ENCODE data around the gene GNAT1. TPM values are rescaled to one million over a fixed set of nuclear protein-coding genes. Genes with fewer than 3 reads are reported as not detected.
"Not testable (repeated sequence)": the region's sequence is repeated elsewhere in the genome, so short reads cannot be mapped to it uniquely, and the experiment has no call there.

GNAT1 gene
- total RNA-seq, 1 experiment from 2014 or later: not detected

DNA sequence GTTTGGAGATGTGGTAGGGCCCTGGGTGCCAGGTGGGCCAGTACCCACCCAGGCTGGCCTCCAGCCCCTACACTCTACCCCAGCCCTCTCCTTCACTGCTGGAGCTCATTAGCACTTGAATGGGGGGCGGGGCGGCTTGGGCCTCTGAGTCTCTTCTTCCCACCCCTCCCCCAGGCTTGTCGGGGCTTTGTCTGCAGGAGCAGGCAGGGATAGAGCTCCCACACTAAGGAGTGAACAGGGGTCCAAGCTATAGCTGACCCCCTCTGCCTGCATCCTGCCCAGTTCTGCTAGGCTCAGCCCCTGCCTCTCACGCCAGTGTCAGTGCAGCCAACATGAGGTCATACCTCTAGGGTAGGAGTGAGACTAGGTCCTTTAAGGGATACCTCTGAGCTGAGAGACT, 49.8 kb downstream of the GNAT1 start:
- DNase-seq (ENCODE audit: low read depth): no peak

DNA sequence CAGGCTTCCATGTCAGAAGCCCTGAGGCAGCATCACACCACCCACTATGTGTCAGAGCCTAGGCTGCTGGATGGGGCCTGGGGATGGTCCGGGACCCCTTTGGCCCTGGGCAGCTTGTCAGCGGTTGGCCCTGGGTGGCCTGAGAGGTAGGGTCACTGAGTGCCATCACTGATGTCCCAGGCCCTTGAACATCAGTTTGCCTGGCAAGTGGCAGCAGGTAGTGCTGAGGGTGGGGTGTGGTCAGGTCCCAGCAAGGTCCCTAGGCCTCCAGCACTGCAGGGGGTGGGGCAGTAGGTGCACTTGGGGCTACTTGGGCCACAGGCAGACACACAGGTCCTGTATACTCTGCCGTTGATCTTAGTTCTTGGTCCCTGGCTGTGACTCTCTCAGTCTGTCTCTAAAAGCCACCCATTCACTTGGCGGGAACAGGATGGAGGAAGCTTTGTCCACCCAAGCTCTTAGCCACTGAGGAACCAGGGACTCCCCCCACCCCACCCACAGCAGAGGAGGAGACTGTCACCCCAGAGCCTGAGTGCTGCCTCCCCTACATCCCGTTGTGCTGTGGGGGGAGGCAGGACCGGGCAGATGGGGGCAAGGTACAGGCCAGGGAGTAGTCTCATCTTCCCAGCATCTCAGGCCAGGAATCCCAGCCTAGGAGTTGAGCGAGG, 50.4 kb downstream of the GNAT1 start:
- no peak for DNase-seq (ENCODE audit: low read depth)

DNA sequence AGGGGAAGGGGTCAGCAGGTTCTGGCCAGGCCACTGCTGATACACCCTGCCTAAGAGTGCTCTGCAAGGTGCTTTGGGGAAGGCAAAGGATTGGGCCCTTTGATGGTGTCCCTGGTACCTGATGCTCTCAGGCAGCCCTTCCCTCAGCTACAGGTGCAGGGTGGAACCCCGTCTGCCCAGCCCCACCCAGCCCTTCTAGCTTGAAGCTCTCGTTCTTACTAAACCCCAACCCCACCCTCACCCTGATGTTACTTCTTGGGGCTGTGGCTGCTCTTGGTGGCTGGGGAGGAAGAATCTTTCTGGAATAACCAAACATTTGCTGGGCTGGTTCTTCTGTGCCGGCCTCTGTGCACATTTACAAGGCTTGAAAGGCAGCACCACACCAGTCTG, 51.0 kb downstream of the GNAT1 start:
- DNase-seq (ENCODE audit: low read depth): no peak

DNA sequence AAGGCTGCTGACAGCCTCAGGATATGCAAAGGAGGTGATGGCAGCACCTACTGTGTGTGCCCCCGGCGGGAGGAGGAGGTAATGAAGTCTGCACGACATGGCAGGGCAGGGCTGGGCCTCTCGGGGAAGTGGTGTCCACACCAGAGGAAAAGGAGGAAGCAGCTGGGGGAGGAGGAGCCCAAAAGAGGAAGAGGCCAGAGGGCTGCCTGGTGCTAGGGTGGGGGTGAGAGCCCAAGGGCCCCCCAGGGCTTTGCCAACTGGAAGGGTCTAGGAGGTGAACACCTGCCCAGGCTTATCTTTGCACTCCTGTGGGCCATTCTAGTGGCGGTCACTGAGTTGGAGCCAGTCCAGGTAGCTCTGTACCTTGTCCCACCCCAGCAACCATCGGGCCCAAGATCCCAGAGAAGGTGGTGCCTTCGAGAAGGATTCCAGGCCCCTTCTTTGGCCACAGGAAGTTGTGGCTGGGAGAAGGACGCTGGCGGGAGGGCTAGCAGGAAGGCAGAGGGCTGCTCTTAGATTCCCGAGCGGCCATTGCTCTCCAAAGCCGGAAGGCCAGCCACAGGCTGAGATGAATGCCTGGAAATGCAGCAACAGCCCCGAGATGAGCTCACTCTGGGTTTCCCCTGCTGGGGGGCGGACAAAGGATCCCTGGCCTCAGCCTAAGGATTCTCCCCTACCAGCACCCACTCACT, 51.6 kb downstream of the GNAT1 start:
- no peak for DNase-seq (ENCODE audit: low read depth)

DNA sequence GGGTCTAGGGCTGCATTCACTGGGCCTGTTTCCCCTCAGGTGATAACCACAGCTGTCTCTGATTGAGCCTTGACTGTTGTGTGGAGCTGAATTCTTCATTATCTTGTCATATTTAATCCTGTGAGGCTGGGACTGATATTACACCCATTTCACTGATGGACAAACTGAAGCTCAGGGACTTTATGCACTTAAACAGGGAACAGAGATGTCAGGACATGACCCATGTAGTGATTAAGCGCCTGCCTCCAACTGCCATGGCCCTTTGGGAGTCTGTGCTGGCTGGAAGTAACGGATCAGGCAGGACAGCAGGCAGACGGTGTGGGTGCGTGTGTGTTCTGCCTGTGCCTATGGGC, 52.1 kb downstream of the GNAT1 start:
- DNase-seq (ENCODE audit: low read depth): no peak

DNA sequence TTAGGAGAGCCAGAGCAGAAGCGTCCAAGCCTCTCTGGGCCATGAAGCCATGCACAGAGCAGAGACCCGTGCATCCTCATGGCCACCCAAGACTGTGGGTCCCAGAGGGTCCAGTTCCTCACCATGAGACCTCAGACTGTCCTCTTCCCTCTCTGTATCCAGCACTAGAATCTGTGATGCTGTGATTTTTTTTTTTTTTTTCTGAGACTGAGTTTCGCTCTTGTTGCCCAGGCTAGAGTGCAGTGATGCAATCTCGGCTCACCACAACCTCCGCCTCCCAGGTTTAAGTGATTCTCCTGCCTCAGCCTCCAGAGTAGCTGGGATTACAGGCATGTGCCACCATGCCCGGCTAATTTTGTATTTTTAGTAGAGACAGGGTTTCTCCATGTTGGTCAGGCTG, 53.4 kb downstream of the GNAT1 start:
- DNase-seq (ENCODE audit: low read depth): not testable (repeated sequence)

DNA sequence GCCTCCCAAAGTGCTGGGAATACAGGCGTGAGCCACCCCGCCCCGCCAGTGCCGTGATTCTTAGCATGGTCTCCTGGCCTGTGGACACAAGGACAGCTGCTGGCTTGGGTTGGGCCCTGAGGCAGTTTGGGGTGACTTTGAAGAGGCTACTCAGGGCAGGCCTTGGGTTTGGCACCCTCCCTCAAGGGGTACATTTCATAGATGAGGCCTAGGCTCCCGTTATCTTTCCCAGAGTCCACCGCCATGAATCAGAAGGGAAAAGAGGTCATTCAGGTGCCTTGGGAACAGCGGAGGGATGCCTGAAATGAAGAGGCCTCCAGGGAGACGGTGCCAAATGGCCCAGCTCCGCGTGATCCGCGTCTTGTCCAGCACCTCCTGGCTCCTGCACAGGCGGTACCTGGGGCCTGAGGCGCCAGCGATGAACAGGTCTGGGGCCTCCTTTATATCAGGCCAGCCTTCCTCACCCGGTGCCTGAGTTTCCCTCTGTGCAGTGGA, 53.9 kb downstream of the GNAT1 start:
- DNase-seq (ENCODE audit: low read depth): no peak

DNA sequence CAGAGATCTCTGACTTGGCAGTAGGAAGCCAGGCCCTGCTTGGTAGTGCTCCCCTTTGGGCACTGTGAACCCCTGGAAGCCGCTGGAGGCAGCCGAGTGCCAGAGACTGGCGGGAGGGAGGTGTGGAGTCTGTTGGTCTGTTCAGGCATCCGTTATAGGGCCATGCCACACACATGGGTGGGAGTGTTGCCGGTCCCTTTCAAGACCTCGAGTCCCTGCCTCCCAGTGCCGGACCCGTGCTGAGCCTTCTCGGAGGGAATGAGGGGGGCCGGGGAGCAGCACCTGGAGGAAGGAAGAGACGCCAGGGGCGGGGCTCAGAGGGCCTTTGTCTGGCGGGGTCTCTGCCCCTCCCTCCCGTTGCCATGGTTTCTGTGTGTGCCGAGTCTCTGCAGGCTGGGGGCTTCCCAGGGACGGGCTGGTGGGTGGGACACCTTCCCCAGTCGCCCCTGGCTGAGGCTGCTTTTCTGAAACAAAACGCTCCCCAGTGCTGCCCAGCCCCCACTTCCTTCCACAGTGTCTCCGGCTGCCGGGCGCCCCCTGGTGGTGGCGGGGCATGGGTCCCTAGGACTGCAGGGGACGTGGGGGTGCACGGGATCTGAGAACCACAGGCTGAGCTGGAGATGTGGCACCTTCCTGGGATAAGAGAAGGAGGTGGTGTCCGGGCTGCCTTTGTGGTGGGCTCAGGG, 54.6 kb downstream of the GNAT1 start:
- DNase-seq (ENCODE audit: low read depth): peak; percentile 51

DNA sequence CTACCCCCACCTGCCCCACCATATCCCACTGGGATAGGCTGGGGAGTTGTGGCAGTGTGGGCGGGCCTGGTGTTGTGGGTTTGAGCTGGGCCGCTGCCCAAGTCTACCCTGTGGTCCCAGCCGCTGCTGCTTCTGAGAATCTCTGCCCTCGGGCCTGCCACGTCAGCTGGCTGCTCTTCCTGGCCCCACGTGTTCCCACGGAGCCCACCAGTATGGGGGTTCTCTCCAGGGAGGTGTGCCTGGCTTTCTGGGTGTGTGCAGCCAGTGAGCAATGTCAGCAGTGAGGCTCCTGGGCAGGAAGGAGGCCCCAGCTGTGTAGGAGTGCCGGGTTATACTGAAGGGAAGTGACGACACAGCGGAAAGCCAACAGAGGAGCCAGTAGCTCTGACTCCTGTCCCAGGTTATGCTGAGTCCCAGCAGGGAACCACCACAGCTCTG, 55.1 kb downstream of the GNAT1 start:
- peak; percentile 95 for DNase-seq (ENCODE audit: low read depth)

Other genes with a start within 250 kb of the GNAT1 start
- 97.8 and 100 TPM in 2 replicates for gene RBM5, start 102.7 kb upstream of the GNAT1 start, total RNA-seq (2014; rRNA removed)
- gene SEMA3F, start 36.3 kb upstream of the GNAT1 start, total RNA-seq (2014; rRNA removed): 0.17 and 0.83 TPM in 2 replicates
- 1.1 TPM in 1 of 2 replicates, not detected in the other for gene SLC38A3, start 13.7 kb downstream of the GNAT1 start, total RNA-seq (2014; rRNA removed)
- gene GNAI2, start 44.6 kb downstream of the GNAT1 start, total RNA-seq (2014; rRNA removed): 297 and 323 TPM in 2 replicates
- 2.1 and 4.1 TPM in 2 replicates for gene SEMA3B, start 77.5 kb downstream of the GNAT1 start, total RNA-seq (2014; rRNA removed)
- gene LSMEM2, start 87.5 kb downstream of the GNAT1 start, total RNA-seq (2014; rRNA removed): not detected in 2 replicates
- gene IFRD2, start 100.8 kb downstream of the GNAT1 start, total RNA-seq (2014; rRNA removed): 127 and 129 TPM in 2 replicates
- gene HYAL3, start 107.8 kb downstream of the GNAT1 start, total RNA-seq (2014; rRNA removed): 4.2 and 6.9 TPM in 2 replicates
- 12.7 and 15.1 TPM in 2 replicates for gene NAA80, start 107.8 kb downstream of the GNAT1 start, total RNA-seq (2014; rRNA removed)
- 0.23 and 0.32 TPM in 2 replicates for gene HYAL1, start 112.0 kb downstream of the GNAT1 start, total RNA-seq (2014; rRNA removed)
- gene HYAL2, start 131.1 kb downstream of the GNAT1 start, total RNA-seq (2014; rRNA removed): 106 and 145 TPM in 2 replicates
- 23.7 and 37.8 TPM in 2 replicates for gene TUSC2, start 136.6 kb downstream of the GNAT1 start, total RNA-seq (2014; rRNA removed)
- gene RASSF1, start 149.2 kb downstream of the GNAT1 start, total RNA-seq (2014; rRNA removed): 26.3 and 32.4 TPM in 2 replicates
- 1.3 and 1.9 TPM in 2 replicates for gene ZMYND10, start 154.1 kb downstream of the GNAT1 start, total RNA-seq (2014; rRNA removed)
- 23.9 and 27.8 TPM in 2 replicates for gene NPRL2, start 159.2 kb downstream of the GNAT1 start, total RNA-seq (2014; rRNA removed)
- gene CYB561D2, start 159.3 kb downstream of the GNAT1 start, total RNA-seq (2014; rRNA removed): 37.9 and 42.3 TPM in 2 replicates
- gene TMEM115, start 167.9 kb downstream of the GNAT1 start, total RNA-seq (2014; rRNA removed): 67.8 and 76.5 TPM in 2 replicates